Liver (tissue), 9 donors: ENCODE measurements around the gene CLC. TPM values are rescaled to one million over a fixed set of nuclear protein-coding genes. Genes with fewer than 3 reads are reported as not detected.

Experiments
- DNase-seq: peaks from one replicate; pipeline ENCODE4 v3.0.0-alpha.2; 2017; ENCODE audit warnings: low spot score
- H3K27ac ChIP-seq, 2 donors: one replicate each; pipeline ENCODE4 v1.7.0; 2013; ENCODE audit warnings: inconsistent platforms in 2 of 2, low read length in 2 of 2, control low read depth in 1 of 2, low read depth in 1 of 2, mild to moderate bottlenecking in 1 of 2
- H3K27me3 ChIP-seq, 4 donors: one replicate each; pipeline versions ENCODE4 v1.6.1 to v1.7.0; 2013; ENCODE audit warnings: low read length in 3 of 4, inconsistent platforms in 1 of 4, mild to moderate bottlenecking in 1 of 4, moderate library complexity in 1 of 4; ENCODE audit not compliant: control insufficient read depth in 4 of 4, insufficient read depth in 4 of 4
- H3K36me3 ChIP-seq, 4 donors: one replicate each; pipeline versions ENCODE4 v1.6.1 to v1.7.0; 2013; ENCODE audit warnings: low read length in 3 of 4, mild to moderate bottlenecking in 3 of 4, low read depth in 1 of 4, moderate library complexity in 1 of 4; ENCODE audit not compliant: control insufficient read depth in 4 of 4, insufficient read depth in 3 of 4
- H3K4me1 ChIP-seq, 4 donors: one replicate each; pipeline versions ENCODE4 v1.6.1 to v1.7.0; 2013; ENCODE audit warnings: low read length in 3 of 4, mild to moderate bottlenecking in 3 of 4, moderate library complexity in 1 of 4; ENCODE audit not compliant: control insufficient read depth in 4 of 4, insufficient read depth in 4 of 4
- H3K4me3 ChIP-seq, 3 donors: one replicate each; pipeline versions ENCODE4 v1.6.1 to v1.7.0; 2013; ENCODE audit warnings: low read length in 3 of 3, control low read depth in 1 of 3, low read depth in 1 of 3, mild to moderate bottlenecking in 1 of 3
- H3K9ac ChIP-seq, 2 donors: one replicate each; pipeline ENCODE4 v1.7.0; 2013; ENCODE audit warnings: low read length in 2 of 2, mild to moderate bottlenecking in 2 of 2, moderate library complexity in 2 of 2, control low read depth in 1 of 2, low read depth in 1 of 2
- H3K9me3 ChIP-seq, 4 donors: one replicate each; pipeline versions ENCODE4 v1.6.1 to v1.7.0; 2013; ENCODE audit warnings: low read length in 3 of 4; ENCODE audit not compliant: control insufficient read depth in 4 of 4
- ATF3 ChIP-seq: IDR thresholded peaks from 2 replicates; pipeline ENCODE4 v1.6.1; 2016; ENCODE audit warnings: antibody characterized with exemption
- CTCF ChIP-seq: fragments of 150-350 bp; IDR thresholded peaks from 2 replicates; pipeline ENCODE4 v1.5.1; 2017; ENCODE audit warnings: improper control_type of control experiment, low read depth, low read length; ENCODE audit not compliant: missing input control
- EGR1 ChIP-seq, 2 donors: IDR thresholded peaks; 2 replicates each; pipeline ENCODE4 v1.6.1; 2016 to 2018; ENCODE audit warnings: antibody characterized with exemption in 2 of 2, low read depth in 2 of 2
- FOXA1 ChIP-seq: IDR thresholded peaks from 2 replicates; pipeline ENCODE4 v1.6.1; 2016; ENCODE audit warnings: antibody characterized with exemption
- FOXA2 ChIP-seq: IDR thresholded peaks from 2 replicates; pipeline ENCODE4 v1.6.1; 2016; ENCODE audit warnings: antibody characterized with exemption
- GABPA ChIP-seq, 2 donors: IDR thresholded peaks in 1 of 2; conservative IDR thresholded peaks in 1 of 2; 2 replicates each; pipeline ENCODE4 v1.6.1; 2016; ENCODE audit warnings: antibody characterized with exemption in 2 of 2, mild to moderate bottlenecking in 1 of 2, moderate library complexity in 1 of 2
- HNF4A ChIP-seq, 2 donors: conservative IDR thresholded peaks; 2 replicates each; pipeline ENCODE4 v1.6.1; 2016; ENCODE audit warnings: antibody characterized with exemption in 2 of 2, mild to moderate bottlenecking in 2 of 2
- HNF4G ChIP-seq: IDR thresholded peaks from 2 replicates; pipeline ENCODE4 v1.6.1; 2016; ENCODE audit warnings: antibody characterized with exemption
- JUND ChIP-seq, 2 donors: IDR thresholded peaks; 2 replicates each; pipeline ENCODE4 v1.6.1; 2016; ENCODE audit warnings: antibody characterized with exemption in 2 of 2
- MAX ChIP-seq: IDR thresholded peaks from 2 replicates; pipeline ENCODE4 v1.6.1; 2016; ENCODE audit warnings: antibody characterized with exemption
- NR2F2 ChIP-seq: IDR thresholded peaks from 2 replicates; pipeline ENCODE4 v1.6.1; 2016; ENCODE audit warnings: antibody characterized with exemption
- RAD21 ChIP-seq, 2 donors: IDR thresholded peaks; 2 replicates each; pipeline ENCODE4 v1.6.1; 2016; ENCODE audit warnings: antibody characterized with exemption in 2 of 2, mild to moderate bottlenecking in 2 of 2
- REST ChIP-seq: IDR thresholded peaks from 2 replicates; pipeline ENCODE4 v1.6.1; 2016; ENCODE audit warnings: antibody characterized with exemption, mild to moderate bottlenecking
- RXRA ChIP-seq, 2 donors: IDR thresholded peaks; 2 replicates each; pipeline ENCODE4 v1.6.1; 2017 to 2018; ENCODE audit warnings: antibody characterized with exemption in 2 of 2, mild to moderate bottlenecking in 1 of 2
- SP1 ChIP-seq: IDR thresholded peaks from 2 replicates; pipeline ENCODE4 v1.6.1; 2018; ENCODE audit warnings: antibody characterized with exemption, mild to moderate bottlenecking
- TAF1 ChIP-seq: conservative IDR thresholded peaks from 2 replicates; pipeline ENCODE4 v1.6.1; 2016; ENCODE audit warnings: antibody characterized with exemption, mild to moderate bottlenecking
- YY1 ChIP-seq: IDR thresholded peaks from 2 replicates; pipeline ENCODE4 v1.6.1; 2016; ENCODE audit warnings: antibody characterized with exemption, mild to moderate bottlenecking
- ZBTB33 ChIP-seq: IDR thresholded peaks from 2 replicates; pipeline ENCODE4 v1.6.1; 2016; ENCODE audit warnings: antibody characterized with exemption
- WGBS: extraction: QIAGEN DNeasy Blood & Tissue Kit; methylation state at CpG from one replicate; pipeline ENCODE4 v1.1.7; 2013; 5-methylcytosine and 5-hydroxymethylcytosine counted together
- polyA plus RNA-seq, 2 donors: library from polyadenylated mRNA; stranded (reverse) in 1 of 2; unstranded in 1 of 2; fragments of 200-250 nt in 1 of 2; fragments of >200 nt in 1 of 2; fragmentation: Nextera tagmentation in 1 of 2; extraction: Ambion mirVana in 1 of 2; gene quantifications; one replicate each; pipeline versions ENCODE4 v1.2.1 to v1.2.3, GENCODE V29; 2013 to 2015
- total RNA-seq, 2 donors: library from RNA; depleted of rRNA; stranded (reverse); fragments of >200 nt; gene quantifications; one replicate each; pipeline ENCODE4 v1.2.3, GENCODE V29; 2014
- donor health status: healthy.
- donor health status: healthy.
- donor health status: healthy.
- donor health status: healthy.
- donor health status: healthy.

Gene CLC
- total and polyA plus RNA-seq, 4 donors: 0.60 to 13.6 TPM; not detected in 2

- H3K27me3 ChIP-seq: no peaks in the 10 kb centered on the region
- DNase-seq: no peak
- H3K27ac ChIP-seq: no peak overlapping the region
- TF ChIP-seq GABPA (IDR thresholded peaks at IDR 0.05 in 1 of 2, conservative IDR thresholded peaks at IDR 0.05 in 1 of 2) (no peak), REST (no peak), HNF4A (conservative IDR thresholded peaks at IDR 0.05) (no peak), CTCF (no peak), FOXA1 (no peak), NR2F2 (no peak), SP1 (no peak), JUND (IDR thresholded peaks at IDR 0.05) (no peak), ATF3 (no peak), ZBTB33 (no peak)
- no peaks in the 10 kb centered on the region for H3K4me1 ChIP-seq
- 86% methylated on average over 3 of the region's 3 CpGs for WGBS
- H3K9me3 ChIP-seq: no peaks in the 10 kb centered on the region
- no peaks in the 10 kb centered on the region for H3K36me3 ChIP-seq
- H3K9ac ChIP-seq: no peak overlapping the region
- H3K4me3 ChIP-seq: no peak overlapping the region
Observed at GRCh38 chr19:39780894-39781293, 43.1 kb upstream of the CLC start.

- Histone ChIP-seq H3K4me3 (no peak within 1 kb of the TSS), H3K36me3 (no peaks in the 10 kb centered on the region), H3K9ac (no peak within 1 kb of the TSS), H3K27me3 (no peaks in the 10 kb centered on the region), H3K27ac (no peak within 1 kb of the TSS), H3K4me1 (no peaks in the 10 kb centered on the region), H3K9me3 (no peaks in the 10 kb centered on the region)
- no peak for DNase-seq
- WGBS: 67% methylated on average over 4 of the region's 4 CpGs
- TF ChIP-seq YY1: no peak
- TF ChIP-seq SP1: no peak
- no peak for TF ChIP-seq ZBTB33
- TF ChIP-seq HNF4A (conservative IDR thresholded peaks at IDR 0.05): no peak
- TF ChIP-seq HNF4G: no peak
- no peak for TF ChIP-seq NR2F2
- TF ChIP-seq EGR1 (IDR thresholded peaks at IDR 0.05; ENCODE audit: low read depth in 2 of 2): no peak
- no peak for TF ChIP-seq FOXA2
- no peak for TF ChIP-seq MAX
- TF ChIP-seq ATF3: no peak
- TF ChIP-seq REST: no peak
- no peak for TF ChIP-seq GABPA (IDR thresholded peaks at IDR 0.05 in 1 of 2, conservative IDR thresholded peaks at IDR 0.05 in 1 of 2)
- no peak for TF ChIP-seq TAF1
- no peak for TF ChIP-seq RAD21 (IDR thresholded peaks at IDR 0.05)
- no peak for TF ChIP-seq RXRA (IDR thresholded peaks at IDR 0.05)
Observed at GRCh38 chr19:39778763-39779162, 40.9 kb upstream of the CLC start, which contains the start of gene LEUTX. LEUTX (plus strand) TSS chr19:39778854; CDS start chr19:39778921, 67 bp downstream.
